Measurements from ENCODE around the gene ASAP3. TPM values are rescaled to one million over a fixed set of nuclear protein-coding genes. Genes with fewer than 3 reads are reported as not detected.

The ASAP3 gene
- total and polyA plus RNA-seq, 8 donors: 24.9 to 228 (median 30.5) TPM

DNA sequence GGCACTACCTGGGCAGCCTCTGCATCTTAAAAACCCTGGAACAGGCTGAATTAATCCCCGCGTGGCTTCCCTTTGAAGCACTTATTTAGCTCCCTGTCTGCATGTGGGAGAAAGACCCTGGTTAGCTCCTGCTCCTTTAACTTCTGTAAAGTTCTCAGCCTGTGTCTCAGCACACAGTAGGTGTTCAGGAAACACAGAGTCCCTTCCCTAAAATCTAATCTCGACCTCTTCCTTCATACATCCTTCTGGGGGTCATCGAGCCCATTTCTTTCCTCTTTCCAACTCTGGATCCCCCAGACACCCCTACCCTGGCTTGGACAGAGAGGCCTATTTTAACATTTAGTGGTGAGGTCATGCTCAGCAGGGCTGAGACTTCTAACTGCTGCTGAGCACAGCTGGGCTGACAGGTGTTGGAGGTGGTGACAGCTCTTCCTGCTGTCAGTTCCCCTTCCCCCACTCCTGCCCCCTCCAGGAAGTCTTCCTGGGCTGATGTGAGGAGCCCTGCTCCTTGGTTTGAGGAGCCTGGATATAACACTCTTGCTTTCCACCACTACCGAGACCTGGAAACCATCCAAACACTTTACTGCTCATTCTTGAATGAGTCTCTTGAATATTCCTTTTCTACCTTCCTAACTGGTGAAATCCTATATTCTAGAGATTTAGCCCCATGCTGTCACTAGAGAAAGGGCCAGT is 41.7 kb upstream of the ASAP3 start:
- Histone ChIP-seq H3K36me3 (no peaks in the 10 kb centered on the region), H3K27ac (peak overlapping the region in 4 of 5 donors; percentile 49 to 78 (median 62)), H3K4me3 (no peak overlapping the region), H3K9me3 (no peaks in the 10 kb centered on the region), H3K4me1 (peaks cover 29 to 66% (median 50%) of the 10 kb centered on the region in 4 donors), H3K27me3 (peaks cover 0 to 23% (median 6%) of the 10 kb centered on the region in 3 donors)
- 66 to 77% (median 74%) methylated on average over 5 of the region's 5 CpGs for WGBS, 5 donors
- intact Hi-C loops (cut with DNase I; ENCODE audit: low total_unique reads): no loop called here
- TF ChIP-seq, protein P1, sequence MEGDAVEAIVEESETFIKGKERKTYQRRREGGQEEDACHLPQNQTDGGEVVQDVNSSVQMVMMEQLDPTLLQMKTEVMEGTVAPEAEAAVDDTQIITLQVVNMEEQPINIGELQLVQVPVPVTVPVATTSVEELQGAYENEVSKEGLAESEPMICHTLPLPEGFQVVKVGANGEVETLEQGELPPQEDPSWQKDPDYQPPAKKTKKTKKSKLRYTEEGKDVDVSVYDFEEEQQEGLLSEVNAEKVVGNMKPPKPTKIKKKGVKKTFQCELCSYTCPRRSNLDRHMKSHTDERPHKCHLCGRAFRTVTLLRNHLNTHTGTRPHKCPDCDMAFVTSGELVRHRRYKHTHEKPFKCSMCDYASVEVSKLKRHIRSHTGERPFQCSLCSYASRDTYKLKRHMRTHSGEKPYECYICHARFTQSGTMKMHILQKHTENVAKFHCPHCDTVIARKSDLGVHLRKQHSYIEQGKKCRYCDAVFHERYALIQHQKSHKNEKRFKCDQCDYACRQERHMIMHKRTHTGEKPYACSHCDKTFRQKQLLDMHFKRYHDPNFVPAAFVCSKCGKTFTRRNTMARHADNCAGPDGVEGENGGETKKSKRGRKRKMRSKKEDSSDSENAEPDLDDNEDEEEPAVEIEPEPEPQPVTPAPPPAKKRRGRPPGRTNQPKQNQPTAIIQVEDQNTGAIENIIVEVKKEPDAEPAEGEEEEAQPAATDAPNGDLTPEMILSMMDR (IDR thresholded peaks at IDR 0.05): no peak
- no peak for TF ChIP-seq POLR2A (IDR thresholded peaks at IDR 0.05)
- peak in 1 of 2 donors; percentile 45 for DNase-seq

DNA sequence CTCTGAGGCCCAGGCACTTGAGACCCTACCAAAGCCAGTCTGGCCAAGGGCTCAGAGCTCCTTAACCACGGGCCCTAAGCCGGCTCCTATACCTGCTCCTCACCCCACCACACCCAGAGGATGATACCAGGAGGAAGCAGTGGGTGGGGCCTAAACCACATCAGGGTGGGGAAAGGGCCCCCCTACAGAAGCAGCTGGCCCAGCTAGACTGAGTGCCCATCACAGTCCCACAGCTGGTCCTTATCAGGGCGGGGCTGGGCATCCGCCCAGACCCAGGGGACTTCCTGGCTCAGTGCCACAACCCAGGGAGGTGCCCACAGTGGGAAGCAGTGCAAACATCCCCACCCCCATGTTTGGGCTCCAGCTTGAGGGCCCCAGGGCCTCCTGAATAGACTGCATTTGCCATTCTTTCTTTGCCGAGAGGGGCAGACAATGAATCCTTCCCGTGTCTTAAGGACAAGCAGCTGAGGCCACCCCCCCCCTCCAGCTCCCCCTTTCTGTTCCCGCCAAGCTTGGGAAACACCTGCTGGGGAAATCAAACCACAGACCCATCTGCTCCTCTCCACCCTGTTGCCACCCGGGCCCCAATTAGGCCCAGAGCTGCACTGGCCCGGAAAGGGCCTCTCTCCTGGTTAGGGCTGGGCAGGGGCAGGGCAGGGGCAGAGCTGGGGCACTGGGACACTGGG is 40.9 kb upstream of the ASAP3 start:
- peaks cover 21 to 57% (median 43%) of the 10 kb centered on the region in 4 donors for H3K4me1 ChIP-seq
- peak; percentile 65 to 85 for DNase-seq

GRCh38 chr1:23524163-23524562 is 40.2 kb upstream of the ASAP3 start:
- Histone ChIP-seq H3K27me3 (peaks cover 0 to 18% (median 0%) of the 10 kb centered on the region in 3 donors), H3K4me1 (peaks cover 18 to 50% (median 39%) of the 10 kb centered on the region in 4 donors), H3K4me3 (no peak overlapping the region), H3K27ac (peak overlapping the region in 4 of 5 donors; percentile 2 to 78 (median 62)), H3K9me3 (no peaks in the 10 kb centered on the region), H3K36me3 (no peaks in the 10 kb centered on the region)
- TF ChIP-seq EP300 (IDR thresholded peaks at IDR 0.05): no peak
- TF ChIP-seq, protein P1 (IDR thresholded peaks at IDR 0.05): no peak
- TF ChIP-seq POLR2AphosphoS5 (IDR thresholded peaks at IDR 0.05): no peak
- no peak for TF ChIP-seq POLR2A (IDR thresholded peaks at IDR 0.05)
- WGBS, 5 donors: 21 to 74% (median 49%) methylated on average over 1 to 3 of the region's 3 CpGs
- intact Hi-C loops (cut with DNase I; ENCODE audit: low total_unique reads): no loop called here
- DNase-seq: no peak

More for the DNA sequence above, 40.9 kb upstream of the ASAP3 start:
- no peak overlapping the region for H3K4me3 ChIP-seq
- H3K36me3 ChIP-seq: no peaks in the 10 kb centered on the region
- no peaks in the 10 kb centered on the region for H3K9me3 ChIP-seq
- WGBS, 5 donors: 16 to 36% (median 25%) methylated on average over 5 to 9 of the region's 9 CpGs
- H3K27me3 ChIP-seq: peaks cover 0 to 18% (median 0%) of the 10 kb centered on the region in 3 donors
- intact Hi-C loops (cut with DNase I; ENCODE audit: low total_unique reads): no loop called here
- peak overlapping the region; percentile 43 to 78 (median 49) for H3K27ac ChIP-seq
- no peak for TF ChIP-seq EP300 (IDR thresholded peaks at IDR 0.05)
- TF ChIP-seq, protein P1 (IDR thresholded peaks at IDR 0.05): no peak
- no peak for TF ChIP-seq POLR2AphosphoS5 (IDR thresholded peaks at IDR 0.05)
- no peak for TF ChIP-seq POLR2A (IDR thresholded peaks at IDR 0.05)

DNA sequence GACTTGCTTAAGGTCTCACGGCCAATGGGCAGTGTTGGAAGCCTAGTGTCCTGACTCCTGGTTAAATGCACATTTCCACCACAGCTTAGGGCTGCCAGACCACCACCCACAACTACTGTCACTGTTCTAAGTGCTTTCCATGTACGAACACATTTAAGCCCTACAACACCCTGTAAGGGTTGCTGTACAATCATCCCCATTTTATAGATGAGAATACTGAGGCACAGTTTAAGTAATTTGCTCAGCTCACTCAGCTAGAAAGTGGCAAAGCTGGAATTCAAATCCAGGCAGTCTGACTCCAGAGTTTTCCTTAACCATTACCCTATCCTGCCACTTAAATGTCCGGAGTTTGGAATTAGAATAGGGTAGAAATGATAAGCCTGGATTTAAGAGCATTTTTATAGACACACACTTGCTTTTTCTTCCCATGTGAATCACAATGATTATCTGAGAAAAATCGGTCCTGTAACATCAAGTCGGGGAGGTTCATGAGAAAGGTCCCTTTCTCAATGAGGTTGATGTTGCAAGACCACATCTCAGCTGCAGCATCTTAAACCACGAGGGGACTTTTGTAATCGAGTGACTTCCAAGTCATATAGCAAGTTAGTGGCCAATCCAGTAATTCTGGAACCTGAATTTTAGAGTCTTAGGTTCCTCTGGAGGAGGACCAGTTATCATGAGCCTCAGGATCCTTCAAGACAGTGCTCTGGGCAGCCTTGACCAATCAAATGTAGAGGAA is 38.4 kb upstream of the ASAP3 start:
- Histone ChIP-seq H3K27ac (no peak overlapping the region), H3K27me3 (peaks cover 0 to 11% (median 0%) of the 10 kb centered on the region in 3 donors), H3K9me3 (no peaks in the 10 kb centered on the region), H3K36me3 (peaks cover 0 to 8% (median 0%) of the 10 kb centered on the region in 4 donors), H3K4me1 (peaks cover 9 to 33% (median 24%) of the 10 kb centered on the region in 4 donors), H3K4me3 (no peak overlapping the region)
- DNase-seq: no peak
- 81 to 89% (median 83%) methylated on average over 7 of the region's 7 CpGs for WGBS, 5 donors
- intact Hi-C loops (cut with DNase I; ENCODE audit: low total_unique reads): no loop called here
- TF ChIP-seq POLR2AphosphoS5 (IDR thresholded peaks at IDR 0.05): no peak
- TF ChIP-seq EP300 (IDR thresholded peaks at IDR 0.05): no peak
- no peak for TF ChIP-seq POLR2A (IDR thresholded peaks at IDR 0.05)
- TF ChIP-seq, protein P1 (IDR thresholded peaks at IDR 0.05): no peak
